A172 (cell line): ENCODE data around the gene MAEA. TPM values are rescaled to one million over a fixed set of nuclear protein-coding genes. Genes with fewer than 3 reads are reported as not detected.
A peak's percentile ranks its signal among the peaks of the same experiment; 100 is the strongest.

ENCODE experiments used
- DNase-seq: peaks from one replicate; pipeline ENCODE4 v3.0.0-alpha.2; 2015; ENCODE audit warnings: low spot score
- total RNA-seq: library from RNA; depleted of rRNA; stranded (reverse); fragments of >200 nt; shearing (Covaris generic); gene quantifications from 2 replicates; pipeline ENCODE4 v1.2.3, GENCODE V29; 2014

Gene MAEA
- total RNA-seq, 1 experiment from 2014 or later, result 100 TPM

DNA sequence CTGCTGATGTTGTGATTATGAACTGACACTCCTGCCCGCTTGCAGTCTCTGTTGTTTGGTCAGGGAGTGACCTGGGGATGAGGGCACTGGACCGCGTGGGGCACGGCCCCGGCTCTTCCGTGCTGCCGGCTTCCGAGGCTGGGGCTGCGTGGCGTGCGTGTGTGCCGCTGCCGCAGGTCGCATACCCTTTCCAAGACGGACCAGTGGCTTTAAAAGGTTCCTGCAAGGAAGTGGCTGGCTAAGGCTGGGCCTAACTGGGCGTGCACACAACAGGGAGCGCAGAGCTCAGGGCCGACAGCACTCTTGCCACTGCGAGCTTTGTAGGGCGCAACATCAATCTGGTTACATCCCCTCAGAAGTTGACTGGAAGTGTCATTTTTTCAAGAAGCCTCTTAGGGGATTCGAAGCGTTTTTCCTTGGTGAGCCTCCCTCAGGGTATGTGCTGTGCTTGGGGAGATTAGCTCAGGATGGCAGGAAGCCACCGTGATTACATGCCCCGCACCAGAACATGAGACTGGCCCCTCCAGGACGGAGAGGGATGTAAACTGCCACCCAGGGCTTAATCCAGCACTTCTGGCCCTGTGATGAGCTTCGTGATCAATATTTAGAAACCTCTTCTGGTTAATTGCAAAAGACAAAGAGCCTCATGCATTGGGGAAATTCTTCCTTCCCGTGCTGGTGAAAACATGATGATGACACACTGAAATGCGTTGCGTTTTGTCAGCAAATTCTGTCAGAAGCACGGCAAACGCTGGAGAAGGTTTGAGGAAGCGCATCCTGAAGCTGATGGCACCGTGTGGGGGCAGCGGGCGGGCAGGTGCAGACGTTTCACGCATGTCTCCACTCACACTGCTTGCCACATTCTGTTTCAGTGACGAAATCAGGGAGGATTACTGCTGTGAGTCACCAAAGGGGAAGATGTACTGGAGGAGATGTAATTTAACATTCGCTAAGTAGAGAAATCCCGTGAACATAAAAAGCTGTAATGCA lies 11.1 kb downstream of the MAEA start:
- peak; percentile 90 for DNase-seq

DNA sequence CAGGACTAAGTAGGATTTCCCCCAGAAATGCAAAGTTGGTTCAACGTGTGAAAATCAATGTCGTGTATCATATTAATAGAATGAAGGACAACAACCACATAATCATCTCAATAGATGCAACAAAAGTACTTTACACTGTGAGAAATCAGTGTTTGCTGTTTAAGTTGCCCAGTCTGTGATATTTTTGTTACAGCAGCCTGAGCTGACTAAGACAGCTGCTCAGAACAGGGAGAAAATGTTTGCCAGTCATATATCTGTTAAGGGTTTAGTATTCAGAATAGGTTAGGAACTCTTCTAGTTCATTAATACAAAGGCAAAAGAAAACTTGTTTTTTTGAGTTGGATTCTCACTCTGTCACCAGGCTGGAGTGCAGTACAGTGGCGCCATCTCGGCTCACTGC lies 12.5 kb downstream of the MAEA start:
- no peak for DNase-seq

DNA sequence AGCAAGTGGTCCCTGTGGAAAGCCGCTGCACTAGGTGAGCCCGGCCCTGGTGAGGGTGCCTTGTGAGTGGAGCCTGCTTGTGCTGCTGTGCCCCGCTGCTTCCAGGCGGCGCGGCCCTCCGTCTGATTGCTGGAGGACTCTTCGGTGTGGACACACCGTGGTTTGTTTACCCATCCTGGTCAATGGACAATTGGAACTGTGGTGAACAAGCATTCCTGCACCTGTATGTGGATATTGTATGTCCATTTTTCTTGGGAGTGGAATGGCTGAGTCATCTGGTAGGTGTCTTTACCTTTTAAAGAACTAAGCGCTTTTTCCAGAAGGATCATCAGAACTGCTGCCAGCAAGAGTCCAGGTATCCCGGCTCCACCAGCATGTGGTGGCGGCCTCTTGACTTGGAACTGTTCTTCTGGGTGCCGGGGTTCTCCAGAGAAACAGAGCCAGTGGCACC lies 15.6 kb downstream of the MAEA start:
- DNase-seq, result no peak

DNA sequence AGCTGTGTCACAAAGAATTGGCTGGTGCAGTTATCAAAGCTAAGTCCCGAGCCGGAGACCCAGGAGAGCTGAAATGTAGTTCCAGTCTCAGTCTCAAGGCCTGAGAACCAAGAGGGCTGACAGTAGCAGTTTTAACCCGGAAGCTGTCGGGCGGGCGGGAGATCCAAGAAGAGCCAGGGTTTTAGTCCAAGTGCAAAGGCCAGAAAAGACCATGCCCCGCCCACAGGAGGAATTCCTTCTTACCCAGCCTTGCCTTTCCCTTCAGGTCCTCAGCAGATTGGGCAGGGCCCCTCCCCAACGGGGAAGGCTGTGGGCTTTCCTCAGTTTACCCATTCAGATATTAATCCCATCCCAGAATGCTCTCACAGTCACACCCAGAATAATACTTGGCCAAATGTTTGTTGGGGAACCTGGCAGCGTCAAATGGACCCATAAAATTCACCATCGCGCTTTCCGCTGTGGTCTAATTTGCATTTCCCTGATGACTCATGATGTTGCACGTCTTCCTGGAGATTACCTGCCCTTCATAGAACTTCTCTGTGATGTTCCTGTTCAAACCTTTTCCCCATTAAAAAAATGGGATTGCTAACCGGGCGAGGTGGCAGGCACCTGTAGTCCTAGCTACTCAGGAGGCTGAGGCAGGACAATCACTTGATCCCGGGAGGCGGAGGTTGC lies 16.2 kb downstream of the MAEA start:
- no peak for DNase-seq

DNA sequence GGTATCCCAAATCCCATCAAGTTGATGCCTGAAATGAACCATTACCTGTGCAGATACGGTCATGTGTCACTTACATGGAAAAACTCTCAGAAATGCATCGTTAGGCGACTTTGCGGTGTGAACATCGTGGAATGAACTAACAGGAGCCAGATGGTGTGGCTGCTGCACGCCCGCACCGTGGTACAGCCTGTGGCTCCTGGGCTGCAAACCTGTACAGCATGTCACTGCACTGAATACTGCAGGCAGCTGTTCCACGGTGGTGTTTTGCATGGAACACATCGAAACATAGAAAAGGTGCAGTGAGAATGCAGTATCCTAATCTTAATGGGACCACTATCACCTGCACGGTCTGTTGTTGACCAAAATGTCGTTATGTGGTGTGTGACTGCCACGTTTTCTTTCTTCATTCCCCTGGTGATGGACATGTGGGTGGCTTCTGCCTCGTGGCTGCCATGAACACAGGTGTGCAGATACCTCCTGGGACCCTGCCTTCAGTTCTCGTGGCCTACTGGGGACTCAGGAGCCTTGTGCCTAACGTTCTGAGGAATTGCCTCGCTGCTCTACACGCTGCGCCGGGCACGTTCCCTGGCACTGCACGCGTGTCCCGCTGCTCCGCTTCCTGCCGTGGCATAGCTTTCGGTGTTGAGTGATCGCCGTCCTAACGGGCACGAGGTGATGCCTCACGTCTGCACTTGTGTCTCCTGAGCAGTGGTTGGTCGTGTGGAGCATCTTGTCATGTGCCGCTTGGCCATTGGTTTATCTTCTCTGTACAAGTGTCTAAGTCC lies 18.5 kb downstream of the MAEA start:
- no peak for DNase-seq

DNA sequence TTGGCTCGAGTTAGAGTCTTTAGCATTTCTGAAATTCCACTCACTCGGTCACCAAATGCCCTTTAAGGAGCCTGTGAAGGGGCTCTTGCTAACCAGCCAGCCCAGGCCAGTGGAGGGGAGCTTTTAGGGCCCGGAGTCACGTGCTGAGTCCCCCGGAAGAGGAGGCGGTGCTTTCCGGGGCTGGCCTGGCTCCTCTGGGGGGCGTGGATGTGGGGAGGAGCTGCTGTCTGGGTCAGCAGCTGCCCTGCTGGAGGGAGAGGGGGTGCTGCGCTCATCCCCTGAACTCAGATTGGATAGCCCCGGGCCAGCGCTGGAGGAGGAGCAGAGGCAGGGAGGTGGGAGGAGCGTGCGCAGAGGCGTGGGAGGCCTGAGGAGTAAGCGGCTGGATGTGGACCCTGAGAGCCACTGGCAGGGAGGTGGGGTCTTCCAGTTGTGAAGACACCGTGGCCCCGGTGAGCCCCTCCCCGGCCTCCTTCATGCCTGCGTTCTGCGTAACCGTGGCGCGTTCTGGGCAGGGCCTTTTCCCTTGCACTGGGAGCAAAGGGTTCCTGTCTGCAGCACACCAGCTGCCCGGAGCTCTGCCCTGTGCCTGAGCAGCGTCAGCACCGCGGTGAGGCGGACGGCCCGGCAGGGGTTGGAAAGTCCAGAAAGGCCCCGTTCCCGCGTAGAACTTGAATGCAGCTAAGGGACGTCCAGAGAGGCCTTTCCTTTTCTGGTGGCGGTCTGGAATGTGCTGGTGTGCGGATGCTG lies 19.7 kb downstream of the MAEA start:
- DNase-seq, result peak; percentile 64

DNA sequence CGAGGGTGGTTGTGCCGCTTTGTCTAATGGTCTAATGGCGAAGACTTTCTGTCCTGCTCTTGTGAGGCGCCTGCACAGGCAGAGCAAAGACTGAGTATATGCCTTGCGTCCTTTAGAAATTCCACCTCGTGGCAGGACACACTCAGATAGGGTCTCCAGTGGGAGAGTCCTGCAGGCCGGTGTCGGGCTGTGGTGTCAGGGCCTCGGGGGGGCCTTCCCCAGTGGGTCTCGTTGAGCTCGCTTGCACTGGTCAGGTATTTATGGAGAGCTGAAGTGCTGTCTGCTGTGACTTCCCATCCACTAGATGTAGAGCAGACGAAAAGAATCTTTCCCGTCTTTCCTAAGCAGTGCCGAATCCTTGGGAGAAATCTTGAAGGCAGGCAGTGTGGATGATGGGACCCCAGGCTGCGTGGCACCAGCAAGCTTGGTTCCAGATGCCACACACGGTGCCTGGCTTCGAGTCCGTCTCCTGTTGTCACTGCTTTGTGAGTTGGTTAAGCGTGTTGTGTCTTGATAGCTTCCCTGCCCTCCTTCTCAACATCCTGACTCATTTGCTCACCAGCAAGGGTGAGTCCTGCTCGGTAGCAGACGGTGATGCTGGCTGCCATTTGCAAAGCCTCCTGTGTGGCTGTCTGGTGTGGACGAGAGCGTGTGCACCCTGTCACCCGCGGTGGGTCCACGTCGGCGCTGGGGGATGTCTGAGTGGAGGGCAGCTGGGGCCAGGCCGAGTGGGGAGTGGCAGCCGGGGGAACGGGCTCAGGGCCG lies 20.5 kb downstream of the MAEA start:
- DNase-seq, result no peak

DNA sequence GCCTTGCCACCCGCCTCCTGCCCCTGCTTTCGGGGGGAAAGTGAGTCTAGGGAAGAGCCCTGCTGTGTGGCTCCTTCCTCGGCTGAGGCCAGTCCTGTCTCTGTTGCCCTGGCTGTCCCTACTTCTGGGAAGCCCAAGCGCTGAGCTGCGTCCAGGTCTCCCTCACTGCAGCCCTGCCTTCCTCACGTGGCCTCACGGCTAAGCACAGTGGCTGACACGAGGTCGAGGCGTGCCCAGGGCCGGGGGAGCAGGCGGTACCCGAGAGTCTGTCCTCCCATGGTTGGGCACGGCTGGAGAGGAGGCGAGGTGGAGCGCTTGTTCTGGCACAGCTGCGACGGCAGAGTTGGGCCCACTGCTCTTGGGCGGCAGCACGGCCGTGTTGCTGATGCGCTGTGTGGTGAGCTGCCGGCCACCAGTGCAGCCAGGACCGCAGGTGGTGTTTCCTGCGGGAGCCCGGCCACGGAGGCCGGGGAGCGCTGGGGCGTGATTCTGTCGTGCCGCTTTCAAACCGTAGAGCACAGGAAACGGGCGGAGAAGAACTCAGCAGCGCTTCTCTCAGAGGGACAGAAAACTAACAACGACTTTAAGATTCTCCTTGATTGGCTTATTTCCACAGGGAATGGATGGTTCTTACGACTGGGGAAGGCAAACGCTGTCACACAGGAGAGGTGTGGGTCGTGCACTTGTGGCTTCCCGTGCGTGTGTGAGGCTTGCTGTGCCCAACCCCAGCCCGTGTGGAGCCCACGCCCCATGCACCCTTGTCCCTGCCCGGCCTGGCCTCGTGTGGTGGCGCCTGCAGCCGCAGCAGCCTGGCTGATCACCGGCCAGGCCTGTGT lies 21.3 kb downstream of the MAEA start:
- DNase-seq, result no peak

DNA sequence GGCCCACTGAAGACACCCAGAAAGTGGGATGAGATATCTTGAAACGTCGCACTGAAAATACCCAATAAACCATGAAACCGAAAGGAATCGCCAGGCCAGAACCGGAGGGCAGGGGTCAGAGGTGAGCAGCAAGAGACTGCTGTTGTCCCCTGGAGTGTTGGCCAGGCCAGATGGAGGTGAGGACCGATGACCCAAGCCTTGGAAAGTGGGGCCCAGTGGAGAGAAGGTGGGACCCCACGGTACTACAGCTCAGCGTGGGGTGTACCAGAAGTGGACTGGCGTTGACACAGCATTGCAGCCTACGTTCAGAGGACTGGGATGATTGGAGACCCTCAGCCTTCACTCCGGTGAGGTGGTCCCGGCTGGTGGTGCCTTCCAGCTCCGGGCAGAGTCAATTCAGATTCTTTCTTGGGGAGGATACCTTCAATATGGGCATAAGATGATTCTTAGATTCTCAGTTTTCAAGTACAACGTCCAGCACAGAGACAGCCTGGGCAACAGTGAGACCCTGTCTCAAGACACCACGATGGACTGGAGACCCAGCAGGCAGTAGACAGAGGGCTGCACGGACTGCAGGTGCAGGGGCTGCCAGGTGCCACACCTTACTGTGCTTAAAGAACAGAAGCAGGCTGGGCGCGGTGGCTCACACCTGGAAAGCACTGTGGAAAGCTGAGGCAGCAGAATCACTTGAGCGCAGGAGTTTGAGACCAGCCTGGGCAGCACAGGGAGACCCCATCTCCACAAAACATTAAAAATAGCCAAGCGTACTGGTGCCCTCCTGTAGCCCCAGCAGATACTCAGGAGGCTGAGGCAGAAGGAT lies 23.3 kb downstream of the MAEA start:
- DNase-seq, result no peak

DNA sequence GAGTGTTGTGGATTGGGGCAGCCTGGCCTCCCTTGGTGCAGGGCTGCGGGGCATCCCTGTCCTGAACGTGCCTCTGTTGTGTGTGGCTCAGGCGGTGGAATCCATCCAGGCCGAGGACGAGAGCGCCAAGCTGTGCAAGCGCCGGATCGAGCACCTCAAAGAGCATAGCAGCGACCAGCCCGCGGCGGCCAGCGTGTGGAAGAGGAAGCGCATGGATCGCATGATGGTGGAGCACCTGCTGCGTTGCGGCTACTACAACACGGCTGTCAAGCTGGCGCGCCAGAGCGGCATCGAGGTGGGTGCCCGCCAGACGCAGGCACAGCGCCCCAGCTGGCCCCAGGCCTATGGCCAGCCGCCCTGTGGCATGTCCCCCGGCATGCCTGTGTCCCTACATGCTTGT lies 25.6 kb downstream of the MAEA start:
- no peak for DNase-seq

DNA sequence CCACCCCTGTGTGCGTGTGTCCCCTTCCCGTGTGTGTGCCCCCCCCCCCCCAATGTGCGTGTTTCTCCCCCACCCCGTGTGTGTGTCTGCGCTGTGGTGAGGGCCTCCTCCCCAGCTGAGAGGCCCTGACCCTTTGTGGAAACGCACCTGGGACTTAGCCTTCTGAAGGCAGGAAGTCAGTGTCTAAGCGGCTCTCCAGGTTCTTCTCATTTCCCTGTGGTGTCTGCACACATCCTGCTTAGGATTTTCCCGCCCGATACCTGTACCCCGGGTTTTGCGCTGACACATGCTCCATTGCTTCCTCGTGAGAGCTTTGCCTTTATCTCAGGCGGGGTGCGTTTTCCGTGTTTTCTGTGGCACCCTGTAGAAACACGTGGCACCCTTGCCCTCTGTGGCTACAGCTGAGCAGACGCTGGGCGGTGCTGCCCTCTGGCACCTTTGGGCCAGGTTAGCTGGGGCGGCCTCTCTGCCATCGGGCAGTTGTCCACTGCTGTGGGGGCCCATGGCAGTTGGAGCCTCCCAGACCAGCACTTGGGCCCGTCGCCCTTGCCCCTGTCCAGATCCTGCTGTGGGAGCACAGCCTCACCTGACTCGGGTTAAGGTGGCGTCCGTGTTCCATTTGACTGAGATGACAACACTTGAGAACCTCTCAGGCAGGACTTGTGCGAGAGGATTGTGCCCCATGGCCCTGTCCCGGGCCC lies 26.3 kb downstream of the MAEA start:
- DNase-seq, result no peak

DNA sequence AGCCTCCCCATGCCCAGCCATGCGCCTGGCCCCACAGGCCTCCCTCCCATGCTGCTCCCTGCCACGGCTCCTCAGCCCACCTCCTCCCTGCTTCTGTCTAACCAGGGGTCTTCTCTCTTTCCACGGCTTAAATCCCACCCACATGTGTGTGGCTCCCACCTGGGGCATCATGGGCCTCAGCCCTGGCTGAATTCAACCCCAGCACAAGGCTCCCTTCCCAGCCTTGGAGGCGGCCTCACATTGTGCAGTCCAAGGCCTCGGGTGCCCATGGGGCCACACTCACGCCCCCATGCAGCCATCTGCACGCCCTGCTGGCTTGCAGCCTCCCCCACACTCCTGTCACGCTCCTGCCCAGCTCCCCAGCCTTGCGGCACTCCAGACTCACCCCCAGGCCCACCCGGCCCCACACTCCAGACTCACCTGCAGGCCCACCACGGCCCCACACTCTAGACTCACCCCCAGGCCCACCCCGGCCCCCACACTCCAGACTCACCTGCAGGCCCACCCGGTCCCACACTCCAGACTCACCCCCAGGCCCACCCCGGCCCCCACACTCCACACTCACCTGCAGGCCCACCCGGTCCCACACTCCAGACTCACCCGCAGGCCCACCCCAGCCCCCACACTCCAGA lies 27.0 kb downstream of the MAEA start:
- DNase-seq, result no peak

DNA sequence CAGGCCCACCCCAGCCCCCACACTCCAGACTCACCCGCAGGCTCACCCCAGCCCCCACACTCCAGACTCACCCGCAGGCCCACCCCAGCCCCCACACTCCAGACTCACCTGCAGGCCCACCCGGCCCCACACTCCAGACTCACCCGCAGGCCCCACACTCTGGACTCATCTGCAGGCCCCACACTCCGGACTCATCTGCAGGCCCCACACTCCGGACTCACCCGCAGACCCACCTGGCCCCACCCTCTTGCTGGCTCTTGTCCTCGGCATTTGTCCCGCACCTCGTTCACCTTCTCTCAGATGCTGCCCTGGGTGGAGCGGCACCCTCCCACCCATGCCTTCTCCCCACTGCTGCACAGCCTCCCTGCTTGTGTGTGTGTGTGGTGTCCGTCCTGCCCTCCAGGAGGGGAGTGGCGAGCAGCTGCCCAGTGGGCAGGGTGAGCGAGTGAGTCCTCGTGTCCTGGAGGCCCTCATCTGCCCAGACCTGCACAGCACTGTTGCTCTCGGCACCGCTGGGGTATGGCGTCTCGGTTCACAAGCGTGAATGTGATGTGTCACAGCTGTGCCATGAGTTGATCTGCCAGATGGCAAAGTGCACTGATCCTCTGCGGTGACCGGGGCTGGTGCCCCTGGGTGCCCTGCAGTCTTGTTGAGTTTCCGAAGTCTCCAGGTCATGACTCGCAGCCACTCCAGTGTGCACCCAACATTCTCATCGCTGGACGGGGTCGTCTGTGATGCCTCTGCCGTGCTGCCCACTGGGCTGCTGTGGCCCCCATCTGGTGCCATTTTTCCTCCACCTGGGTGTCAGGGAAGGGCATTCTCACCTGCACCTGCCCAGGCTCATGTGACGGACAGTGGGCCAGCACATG lies 27.7 kb downstream of the MAEA start:
- no peak for DNase-seq

DNA sequence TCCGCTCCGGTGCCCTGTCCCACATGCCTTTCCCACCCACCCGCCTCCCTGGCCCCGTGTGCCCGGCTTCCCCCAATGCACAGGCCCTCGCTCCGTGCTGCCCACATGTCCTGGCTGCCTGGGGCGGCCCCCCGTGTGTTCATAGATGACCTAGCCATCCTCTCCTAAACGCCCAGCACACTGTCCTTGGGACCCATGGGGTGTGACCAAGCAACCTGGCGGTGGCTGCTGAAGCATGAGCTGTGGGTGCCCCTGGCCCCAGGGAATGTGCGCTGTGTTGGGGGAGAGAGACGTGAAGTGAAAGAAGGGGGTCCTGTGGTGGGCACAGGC lies 28.3 kb downstream of the MAEA start:
- DNase-seq, result no peak

DNA sequence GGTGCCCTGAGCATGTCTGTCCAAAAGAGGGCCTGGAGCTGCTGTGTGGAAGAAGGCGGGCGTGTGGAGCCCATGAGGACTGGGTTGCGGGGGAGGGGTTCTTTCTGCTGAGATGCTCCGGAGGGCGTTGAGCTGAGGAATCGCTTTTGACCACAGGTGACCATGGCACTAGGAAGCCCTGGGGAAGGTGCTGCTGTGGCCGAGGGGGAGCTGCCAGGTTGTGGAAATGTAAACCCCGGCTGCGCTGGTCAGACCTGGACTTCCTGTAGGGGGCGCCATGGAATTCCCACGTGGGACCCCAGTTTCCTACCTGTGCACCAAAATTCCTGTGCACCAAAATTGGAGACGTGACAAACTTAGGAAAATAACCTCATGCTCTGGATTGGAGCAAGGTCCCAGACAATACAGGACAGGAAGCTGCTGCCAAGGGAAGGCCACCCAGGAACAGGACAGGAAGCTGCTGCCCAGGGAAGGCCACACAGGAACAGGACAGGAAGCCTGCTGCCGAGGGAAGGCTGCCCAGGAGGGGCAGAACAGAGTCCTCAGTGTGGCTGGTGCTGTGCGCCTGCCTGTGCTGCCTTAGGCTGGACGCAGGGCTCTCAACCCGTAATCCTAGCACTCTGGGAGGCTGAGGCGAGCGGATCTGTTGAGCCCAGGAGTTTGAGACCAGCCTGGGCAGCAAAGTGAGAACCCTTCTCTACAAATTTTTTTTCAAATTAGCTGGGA lies 29.0 kb downstream of the MAEA start:
- DNase-seq, result no peak

DNA sequence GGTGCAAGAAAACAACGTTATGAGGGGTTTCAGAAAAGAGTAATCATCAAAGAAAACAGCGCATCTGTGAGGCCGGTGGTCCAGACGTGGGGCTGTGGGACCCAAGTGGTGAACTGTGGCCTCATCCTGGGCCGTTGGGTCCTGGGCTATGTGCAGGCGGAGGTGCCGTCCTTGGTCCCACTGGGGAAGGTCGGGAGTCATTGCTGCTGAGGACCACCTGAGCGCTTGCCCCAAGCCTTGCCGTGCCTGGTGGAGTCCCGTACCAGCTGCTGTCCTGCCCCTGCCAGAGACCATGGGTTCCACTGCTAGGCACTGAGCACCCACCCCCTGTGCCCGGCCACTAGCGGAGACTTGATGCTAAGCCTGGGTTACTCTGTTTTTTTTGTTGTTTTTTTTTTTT lies 31.8 kb downstream of the MAEA start:
- no peak for DNase-seq
